ENCODE measurements around the gene MEN1. TPM values are rescaled to one million over a fixed set of nuclear protein-coding genes. Genes with fewer than 3 reads are reported as not detected.
A peak's percentile ranks its signal among the peaks of the same experiment; 100 is the strongest.

MEN1 gene
- total and polyA plus RNA-seq, 9 of the 15 experiments (the other 6 are each of a cell fraction or from before 2014, with no cell fraction given): 3.4 to 57.2 (median 19.3) TPM

GRCh38 chr11:64810271-64810890 lies at the start of gene MEN1 (continued):
- TF ChIP-seq IRF9 (tag; IDR thresholded peaks at IDR 0.05) (no peak), IRF1 (CRISPR knock-in tag; IDR thresholded peaks at IDR 0.05; ENCODE audit: borderline replicate concordance) (no peak), GMEB1 (CRISPR knock-in tag; IDR thresholded peaks at IDR 0.05) (peak; percentile 77), NR3C1 (CRISPR knock-in tag; IDR thresholded peaks at IDR 0.05) (no peak), POLR2A (conservative IDR thresholded peaks at IDR 0.05) (peak; percentile 68), AFF1 (IDR thresholded peaks at IDR 0.05; ENCODE audit: low read depth in 1 of 2, partially characterized antibody in 2 of 2) (peak in 1 of 2 experiments; percentile 96), SAFB2 (IDR thresholded peaks at IDR 0.05; ENCODE audit: borderline replicate concordance, low read depth, low read length, severe bottlenecking) (no peak), TAF9B (IDR thresholded peaks at IDR 0.05; ENCODE audit: partially characterized antibody) (no peak), ZKSCAN8 (CRISPR knock-in tag; IDR thresholded peaks at IDR 0.05) (no peak), POU5F1 (IDR thresholded peaks at IDR 0.05; ENCODE audit: borderline replicate concordance, low read depth, low read length, partially characterized antibody) (no peak), ZBTB9 (CRISPR knock-in tag; IDR thresholded peaks at IDR 0.05) (no peak), SIN3B (IDR thresholded peaks at IDR 0.05; ENCODE audit: low read depth) (peak; percentile 54; the same call in 1 of the 2 replicates), XRCC3 (IDR thresholded peaks at IDR 0.05) (no peak), FIP1L1 (IDR thresholded peaks at IDR 0.05; ENCODE audit: low read depth, low read length, poor library complexity, severe bottlenecking) (no peak), ZNF354B (CRISPR knock-in tag; IDR thresholded peaks at IDR 0.05) (no peak), E4F1 (CRISPR knock-in tag; IDR thresholded peaks at IDR 0.05; ENCODE audit: borderline replicate concordance) (no peak)
